GM19438 (cell line): ENCODE results near the gene POLA2.
"Not testable (repeated sequence)": the region's sequence is repeated elsewhere in the genome, so short reads cannot be mapped to it uniquely, and the experiment has no call there.

Experiments used
- ATAC-seq: cut with Tn5 transposase; IDR thresholded peaks from one replicate; pipeline ENCODE4 v1.9.1; 2021; ENCODE audit warnings: low read depth; ENCODE audit not compliant: unreplicated experiment

Gene POLA2, protein sequence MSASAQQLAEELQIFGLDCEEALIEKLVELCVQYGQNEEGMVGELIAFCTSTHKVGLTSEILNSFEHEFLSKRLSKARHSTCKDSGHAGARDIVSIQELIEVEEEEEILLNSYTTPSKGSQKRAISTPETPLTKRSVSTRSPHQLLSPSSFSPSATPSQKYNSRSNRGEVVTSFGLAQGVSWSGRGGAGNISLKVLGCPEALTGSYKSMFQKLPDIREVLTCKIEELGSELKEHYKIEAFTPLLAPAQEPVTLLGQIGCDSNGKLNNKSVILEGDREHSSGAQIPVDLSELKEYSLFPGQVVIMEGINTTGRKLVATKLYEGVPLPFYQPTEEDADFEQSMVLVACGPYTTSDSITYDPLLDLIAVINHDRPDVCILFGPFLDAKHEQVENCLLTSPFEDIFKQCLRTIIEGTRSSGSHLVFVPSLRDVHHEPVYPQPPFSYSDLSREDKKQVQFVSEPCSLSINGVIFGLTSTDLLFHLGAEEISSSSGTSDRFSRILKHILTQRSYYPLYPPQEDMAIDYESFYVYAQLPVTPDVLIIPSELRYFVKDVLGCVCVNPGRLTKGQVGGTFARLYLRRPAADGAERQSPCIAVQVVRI

DNA sequence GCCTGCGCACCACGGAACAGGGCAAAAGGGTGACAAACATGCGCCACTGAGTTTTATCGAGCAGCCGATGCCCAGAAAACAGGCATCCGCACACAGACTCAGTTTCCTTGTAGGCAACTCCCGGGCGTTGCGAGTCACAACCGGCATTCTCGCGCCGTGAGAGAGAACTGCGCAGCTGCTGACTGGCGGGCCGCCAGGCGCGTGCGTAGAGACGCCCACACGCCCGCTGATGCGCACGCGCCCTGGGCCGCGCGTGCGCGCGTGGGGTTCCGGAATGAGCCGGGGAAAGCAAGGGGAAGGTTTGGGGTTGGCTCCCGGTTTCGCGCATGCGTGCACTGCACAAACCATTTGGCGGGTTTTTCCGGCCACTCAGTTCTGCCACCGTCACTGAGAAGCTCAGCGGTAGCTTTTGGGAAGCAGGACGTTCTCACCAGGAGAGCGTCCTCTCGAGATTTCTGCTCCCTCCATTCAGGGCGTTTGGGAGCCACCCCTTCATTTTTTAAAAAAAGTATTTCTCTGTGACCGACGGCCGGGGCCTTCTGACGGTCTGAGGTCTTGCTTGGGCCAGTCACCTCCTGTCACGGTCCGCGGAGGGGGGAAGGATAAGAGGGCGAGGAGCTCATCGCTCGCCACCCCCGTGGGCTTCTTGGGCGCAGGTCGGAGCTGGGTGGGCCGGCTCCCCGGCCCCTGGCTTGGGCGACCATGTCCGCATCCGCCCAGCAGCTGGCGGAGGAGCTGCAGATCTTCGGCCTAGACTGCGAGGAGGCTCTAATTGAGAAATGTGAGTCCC lies at the start of gene POLA2:
Gene POLA2 (plus strand): TSS at position 372 of the 790 bp plus-strand sequence. CDS start 331 bp downstream, at position 703.
- ATAC-seq, result peak; percentile 80

DNA sequence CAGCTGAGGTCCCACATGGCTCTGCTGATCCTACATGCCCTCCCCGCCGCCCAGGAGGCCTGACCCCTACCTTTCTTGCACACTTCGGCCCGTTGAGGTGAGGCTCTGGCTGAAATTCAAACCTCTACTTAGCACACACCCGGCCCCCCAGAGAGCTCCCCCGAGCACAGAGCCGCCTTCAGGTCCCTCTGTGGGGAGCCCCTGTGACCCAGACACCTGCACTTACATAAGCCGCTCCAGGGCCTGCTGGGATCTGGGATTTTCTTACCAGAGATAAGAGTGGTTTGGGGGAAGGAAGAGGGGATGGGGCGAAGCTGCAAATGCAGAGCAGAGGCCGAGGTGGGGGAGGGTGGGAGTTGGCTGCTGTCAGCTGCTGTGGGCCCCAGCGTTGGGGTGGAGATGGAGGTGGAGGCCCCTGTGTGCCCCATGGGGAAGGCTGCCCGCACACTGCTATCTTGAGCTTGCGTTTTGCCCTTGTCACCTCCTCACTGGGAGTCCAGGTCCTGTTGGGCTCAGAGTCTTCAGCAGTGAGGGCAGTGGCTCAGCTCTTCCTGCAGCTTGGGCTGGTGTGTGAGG lies 49.4 kb upstream of the POLA2 start:
- no peak for ATAC-seq

DNA sequence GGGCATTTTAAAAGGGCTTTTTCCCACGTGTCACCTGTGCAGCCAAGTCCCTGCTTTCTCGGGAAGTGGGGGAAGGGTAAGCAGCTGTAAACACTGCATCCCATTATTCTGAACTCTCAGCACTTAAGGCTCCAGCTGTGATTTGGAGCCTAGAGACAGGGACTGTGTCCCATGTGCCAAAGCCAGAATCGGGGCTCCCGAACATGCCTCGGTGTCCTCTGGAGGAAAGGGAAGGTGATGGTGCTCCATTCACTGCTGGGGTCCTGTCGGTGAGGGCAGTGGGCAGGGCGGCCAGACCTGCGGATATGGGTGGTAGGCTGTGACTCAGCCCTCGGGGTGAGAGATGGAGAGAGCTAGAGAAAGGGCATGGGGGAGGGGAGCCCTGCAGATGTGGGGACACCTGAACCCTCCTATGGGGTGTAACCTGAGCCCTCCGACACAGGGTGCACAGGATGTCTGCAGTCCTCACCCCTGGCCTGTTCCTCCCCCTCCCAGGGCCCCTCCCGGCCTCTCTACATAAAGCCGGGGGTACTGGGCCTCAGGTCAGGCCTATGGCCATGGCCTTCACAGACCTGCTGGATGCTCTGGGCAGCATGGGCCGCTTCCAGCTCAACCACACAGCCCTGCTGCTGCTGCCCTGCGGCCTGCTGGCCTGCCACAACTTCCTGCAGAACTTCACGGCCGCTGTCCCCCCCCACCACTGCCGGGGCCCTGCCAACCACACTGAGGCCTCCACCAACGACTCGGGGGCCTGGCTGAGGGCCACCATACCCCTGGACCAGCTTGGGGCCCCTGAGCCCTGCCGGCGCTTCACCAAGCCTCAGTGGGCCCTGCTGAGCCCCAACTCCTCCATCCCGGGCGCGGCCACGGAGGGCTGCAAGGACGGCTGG lies 48.2 kb upstream of the POLA2 start:
- no peak for ATAC-seq

DNA sequence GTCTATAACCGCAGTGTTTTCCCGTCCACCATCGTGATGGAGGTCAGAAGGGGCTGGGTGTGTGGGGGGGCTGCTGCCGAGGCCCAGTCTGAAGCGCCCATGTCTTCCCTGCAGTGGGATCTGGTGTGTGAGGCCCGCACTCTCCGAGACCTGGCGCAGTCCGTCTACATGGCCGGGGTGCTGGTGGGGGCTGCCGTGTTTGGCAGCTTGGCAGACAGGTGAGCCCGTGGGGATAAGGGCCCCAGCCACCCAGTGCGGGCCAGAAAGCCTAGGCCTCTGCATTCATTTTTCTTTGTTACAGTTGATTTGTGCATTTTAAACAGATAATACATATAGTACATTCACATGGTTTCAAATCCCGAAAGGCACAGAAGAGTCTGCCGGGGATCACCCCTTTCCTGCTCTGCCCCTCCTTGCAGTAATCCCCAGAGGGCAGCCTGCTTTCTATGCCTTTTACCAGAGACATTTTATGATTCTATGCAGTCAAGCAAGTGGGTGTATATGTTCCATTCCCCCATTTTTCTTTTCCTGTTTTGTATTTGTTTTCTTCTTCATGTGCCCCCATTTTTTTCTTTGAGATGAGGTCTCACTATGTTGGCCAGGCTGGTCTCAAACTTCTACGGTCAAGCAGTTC lies 47.4 kb upstream of the POLA2 start:
- no peak for ATAC-seq

DNA sequence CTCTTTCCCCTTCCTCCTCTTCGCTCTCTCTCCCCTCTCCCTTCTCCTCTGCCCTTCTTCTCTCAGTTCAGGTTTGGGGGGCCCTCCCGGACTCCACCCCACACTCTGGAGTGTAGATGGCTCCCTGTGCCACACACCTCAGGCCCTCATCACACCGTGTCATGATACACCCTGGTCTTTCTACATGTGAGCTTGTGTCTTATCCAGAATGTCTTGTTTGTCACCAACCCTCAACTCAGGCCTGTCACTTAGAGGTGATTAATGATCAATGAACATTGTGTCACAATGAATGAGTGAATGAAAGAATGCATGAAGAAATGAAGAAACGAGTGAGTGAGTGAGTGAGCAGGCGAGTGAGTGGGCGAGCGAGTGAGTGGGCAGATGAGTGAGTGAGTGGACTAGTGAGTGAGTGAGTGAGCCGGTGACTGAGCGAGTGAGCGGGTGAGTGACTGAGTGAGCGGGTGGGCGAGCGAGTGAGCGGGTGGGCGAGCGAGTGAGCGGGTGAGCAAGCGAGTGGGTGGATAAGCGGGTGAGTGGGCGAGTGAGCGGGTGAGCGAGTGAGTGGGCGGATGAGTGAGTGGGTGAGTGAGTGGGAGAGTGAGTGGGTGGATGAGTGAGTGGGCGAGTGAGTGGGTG lies 46.2 kb upstream of the POLA2 start:
- ATAC-seq, result no peak

DNA sequence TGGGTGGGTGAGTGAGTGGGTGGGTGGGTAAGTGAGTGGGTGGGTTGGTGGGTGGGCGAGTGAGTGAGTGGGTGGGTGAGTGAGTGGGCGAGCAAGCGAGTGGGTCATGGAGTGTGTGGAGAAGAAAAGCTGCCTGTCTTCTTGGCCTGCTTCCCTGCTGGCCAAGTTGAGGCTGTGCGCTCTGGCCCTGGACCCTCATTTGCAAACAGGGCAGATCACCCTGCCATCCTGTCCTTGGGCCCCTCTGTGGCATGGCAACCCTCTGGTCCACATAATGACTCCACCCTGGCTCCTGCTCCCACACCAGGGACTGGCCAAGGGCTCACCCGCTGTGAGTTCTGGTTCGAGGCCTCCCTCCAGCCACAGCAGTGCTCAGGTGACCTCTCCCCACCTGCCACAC lies 44.9 kb upstream of the POLA2 start:
- no peak for ATAC-seq

DNA sequence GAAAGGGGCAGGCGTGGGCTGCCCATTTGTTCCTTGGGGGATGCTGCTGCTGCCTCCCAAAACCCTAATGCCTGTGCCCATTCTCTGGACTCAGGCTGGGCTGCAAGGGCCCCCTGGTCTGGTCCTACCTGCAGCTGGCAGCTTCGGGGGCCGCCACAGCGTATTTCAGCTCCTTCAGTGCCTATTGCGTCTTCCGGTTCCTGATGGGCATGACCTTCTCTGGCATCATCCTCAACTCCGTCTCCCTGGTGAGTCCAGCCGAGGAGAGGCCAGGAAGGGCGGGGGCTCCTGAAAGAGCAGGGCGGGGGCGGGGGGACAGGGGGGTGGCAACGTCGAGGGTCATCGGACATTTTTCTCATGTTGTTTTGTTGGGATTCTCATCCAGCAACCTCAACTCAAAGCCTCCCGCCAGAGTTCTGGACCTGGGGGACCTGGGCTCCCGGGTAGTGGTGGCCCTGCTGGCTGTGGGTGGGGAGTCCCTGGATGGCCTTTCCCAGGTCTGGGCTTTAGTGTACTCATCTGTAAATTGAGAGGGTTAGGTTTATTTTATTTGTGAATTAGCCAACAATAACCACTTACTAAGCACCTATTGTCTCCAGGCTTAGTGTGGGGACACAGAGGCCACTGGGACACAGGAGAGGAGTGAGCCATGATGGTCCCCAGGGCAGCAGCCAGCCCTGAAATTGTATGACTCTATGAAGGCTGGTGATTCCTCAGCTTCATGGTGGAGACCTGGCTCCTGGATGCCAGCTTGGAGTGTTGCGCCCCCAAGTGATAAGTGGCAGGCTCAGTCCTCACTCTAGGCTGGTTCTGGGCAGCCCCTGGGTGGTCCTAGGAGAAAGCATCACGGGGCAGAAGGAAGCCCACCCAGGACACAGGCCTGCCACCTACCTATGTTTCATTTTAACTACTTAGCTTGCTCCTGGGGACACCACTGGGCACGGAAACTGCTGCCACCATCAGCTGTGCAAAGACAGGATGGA lies 44.0 kb upstream of the POLA2 start:
- no peak for ATAC-seq

DNA sequence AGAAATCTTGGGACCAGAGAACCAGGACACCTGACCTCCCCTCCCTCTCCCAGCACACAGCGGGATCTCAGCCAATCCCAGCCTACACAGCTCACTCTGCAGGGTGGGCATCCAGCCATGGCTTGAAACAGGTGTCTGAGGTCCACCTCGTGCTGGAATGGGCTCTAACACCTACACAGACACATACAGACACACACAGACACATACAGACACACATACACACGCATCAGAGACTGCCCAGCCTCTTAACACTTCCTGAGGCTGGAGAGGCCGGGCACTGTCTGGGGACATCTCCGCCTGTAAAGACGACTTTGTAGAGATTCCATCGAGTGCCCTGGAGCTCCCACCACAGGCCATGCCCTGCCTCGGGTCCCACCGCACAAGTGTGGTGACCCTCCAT lies 43.3 kb upstream of the POLA2 start:
- ATAC-seq, result no peak

DNA sequence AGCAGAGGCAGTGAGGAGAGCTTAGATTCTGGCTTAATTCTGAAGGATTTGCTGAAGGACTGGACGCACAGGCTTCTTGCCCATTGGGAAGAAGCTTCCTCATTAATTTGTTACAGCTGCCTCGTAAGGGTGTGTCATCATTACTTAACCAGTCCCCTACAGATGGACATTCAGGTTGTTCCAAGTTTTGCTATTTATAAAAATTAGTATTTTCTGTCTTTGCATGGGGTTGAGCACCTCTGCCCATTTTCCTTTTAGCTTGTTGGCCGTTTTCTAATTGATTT lies 41.9 kb upstream of the POLA2 start:
- no peak for ATAC-seq

DNA sequence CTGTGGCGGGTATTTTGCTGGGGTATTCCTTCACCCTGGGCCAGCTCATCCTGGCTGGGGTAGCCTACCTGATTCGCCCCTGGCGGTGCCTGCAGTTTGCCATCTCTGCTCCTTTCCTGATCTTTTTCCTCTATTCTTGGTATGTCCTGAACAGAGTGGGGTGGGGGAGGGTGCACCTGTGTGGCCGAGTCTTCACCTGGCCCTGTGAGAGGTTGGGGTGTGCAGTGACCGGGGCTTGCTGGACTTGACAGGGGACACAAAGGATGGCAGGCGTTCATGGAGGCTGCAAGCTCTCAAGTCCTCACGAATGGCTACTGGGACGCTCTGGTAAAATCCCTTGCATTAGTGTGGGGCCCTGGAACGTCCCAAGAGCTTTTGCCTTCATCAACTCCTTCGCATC lies 40.7 kb upstream of the POLA2 start:
- ATAC-seq, result no peak

DNA sequence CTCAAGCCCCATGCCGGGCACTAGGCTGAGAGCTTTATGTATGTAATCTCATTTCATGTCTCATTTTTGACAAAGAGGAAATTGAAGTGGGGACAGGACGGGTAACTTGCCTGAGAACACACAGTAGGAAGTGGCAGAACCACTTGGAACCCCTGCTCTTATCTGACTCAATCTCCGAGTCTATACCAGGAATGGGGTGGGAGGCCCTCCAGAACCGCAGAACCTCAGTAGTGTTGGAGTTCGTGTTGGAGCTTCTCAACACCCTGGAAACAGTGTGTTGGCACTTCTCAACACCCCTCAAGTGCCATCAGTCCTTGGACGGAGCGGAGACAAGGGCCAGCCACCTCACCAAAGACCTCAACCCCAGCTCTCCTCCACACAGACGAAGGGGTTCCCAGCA lies 38.8 kb upstream of the POLA2 start:
- ATAC-seq, result no peak

DNA sequence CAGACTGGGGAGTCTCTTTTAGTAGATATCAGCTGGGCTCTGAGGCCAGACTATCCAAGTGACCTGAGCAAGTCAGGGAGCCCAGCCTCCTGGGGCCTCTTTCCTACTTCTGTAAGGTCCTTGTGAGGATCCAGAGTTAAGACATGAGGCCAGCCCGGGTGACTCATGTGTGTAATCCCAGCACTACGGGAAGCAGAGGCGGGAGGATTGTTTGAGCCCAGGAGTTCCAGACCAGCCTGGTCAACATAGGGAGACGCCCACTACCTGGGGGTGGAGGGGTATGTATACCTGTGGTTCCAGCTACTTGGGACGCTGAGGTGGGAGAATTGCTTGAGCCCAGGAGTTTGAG lies 36.9 kb upstream of the POLA2 start:
- no peak for ATAC-seq

DNA sequence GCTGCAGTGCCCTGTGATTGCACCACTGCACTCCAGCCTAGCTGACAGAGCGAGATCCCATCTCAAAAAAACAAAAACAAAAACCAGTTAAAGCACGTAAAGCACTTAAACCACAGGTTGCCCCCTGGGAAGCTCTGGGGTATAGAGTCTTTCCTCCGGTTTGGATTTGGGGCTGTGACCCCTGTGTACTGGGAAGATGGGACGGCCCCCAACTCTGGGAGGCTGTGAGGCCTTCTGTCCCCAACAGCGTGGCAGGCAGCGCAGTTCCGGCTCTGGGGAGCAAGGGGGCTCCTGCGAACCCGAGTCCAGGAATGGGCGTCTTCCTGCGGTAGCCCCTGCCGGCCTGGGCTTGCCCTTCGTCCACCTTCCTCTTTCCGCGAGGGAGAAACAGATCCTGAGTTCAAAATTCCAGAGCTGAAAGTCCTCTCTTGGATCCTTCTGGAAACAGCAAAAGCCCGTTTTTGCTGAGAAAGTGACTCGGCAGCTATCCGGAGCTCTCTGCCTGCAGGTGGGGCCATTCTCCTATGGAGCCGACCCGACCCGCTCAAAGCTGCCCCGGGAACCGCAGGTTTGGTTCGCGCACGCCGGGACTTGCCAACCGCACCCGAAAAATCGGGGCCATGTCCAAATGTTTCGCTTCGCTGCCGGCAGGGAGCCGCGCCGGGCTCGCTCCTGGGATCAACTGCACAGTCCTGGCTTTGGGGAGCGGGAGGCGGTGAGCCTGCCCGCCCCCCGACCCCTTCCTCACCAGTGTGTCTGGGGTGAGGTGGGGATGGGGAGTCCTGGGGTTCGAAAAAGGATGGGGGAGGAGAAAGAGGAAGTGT lies 36.3 kb upstream of the POLA2 start:
- no peak for ATAC-seq

DNA sequence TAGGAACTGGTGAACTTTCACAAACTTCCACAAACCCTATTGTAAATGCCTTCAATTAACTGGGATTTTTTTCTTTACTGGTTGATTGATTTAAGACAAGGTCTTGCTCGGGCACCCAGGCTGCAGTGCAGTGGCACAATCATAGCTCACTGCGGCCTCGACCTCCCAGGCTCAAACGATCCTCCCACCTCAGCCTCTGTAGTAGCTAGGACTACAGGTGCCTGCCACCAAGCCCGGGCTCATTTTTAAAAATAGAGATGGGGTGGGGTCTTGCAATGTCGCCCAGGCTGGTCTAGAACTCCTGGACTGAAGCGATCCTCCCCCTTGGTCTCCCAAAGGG lies 35.7 kb upstream of the POLA2 start:
- ATAC-seq, result no peak

DNA sequence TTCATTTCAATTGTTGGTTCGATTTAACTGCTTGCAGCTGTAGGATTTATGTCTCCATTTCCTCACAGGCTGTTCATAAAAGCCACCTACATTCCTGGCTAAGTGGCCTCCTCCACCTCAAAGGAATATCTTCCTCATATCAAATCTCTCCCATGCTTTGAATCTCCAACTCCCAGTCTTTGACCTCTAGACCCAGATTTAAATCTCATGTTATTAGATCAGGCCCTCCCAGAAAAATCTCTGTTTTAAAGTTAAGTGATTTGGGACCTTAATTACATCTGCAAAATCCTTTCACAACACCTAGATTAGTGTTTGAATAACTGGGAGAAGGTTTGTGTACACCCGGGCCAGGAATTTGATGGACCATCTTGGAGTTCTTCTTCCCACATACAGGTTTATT lies 33.9 kb upstream of the POLA2 start:
- ATAC-seq, result no peak

DNA sequence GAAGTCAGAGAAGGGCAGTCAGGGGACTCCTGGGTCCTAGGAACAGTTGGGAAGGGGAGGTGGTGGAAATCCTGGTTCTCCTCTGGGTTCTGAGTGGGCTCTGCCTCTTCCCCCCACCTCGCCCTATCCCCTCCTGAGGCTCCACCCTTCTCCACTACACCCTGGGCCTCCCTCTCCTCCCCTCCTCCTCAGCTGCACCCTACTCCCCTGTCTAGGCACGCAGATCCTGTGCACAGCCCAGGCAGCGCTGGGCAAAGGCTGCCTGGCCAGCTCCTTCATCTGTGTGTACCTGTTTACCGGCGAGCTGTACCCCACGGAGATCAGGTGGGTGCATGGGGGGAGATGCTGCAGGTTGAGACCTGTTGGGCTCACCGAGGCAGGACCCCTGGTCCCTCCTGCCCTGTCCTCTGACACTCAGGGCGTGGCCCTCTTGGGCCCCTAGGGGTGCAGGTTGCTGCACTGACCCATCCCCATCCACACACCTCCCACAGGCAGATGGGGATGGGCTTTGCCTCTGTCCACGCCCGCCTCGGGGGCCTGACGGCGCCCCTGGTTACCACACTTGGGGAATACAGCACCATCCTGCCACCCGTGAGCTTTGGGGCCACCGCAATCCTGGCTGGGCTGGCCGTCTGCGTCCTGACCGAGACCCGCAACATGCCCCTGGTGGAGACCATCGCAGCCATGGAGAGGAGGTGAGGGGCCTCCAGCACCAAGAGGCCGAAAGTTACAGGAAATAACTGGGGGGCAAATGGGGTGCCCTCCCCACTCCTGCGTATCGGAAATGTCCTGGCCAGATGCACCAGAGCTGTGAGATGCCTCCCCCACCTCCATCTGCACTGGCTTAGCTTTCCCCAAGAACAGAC lies 25.3 kb upstream of the POLA2 start:
- no peak for ATAC-seq

DNA sequence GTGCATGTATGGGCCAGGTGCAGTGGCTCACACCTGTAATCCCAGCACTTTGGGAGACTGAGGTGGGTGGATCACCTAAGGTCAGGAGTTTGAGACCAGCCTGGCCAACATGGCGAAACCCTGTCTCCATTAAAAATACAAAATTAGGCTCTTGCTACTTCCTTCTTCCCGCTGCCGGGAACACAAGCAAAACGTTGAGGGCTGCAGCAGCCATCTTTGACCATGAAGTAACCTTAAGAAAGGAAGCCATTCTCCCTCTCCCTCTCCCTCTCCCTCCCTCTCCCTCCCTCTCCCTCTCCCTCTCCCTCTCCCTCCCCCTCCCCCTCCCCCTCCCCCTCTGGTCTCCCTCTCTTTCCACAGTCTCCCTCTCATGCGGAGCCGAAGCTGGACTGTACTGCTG lies 23.5 kb upstream of the POLA2 start:
- not testable (repeated sequence) for ATAC-seq
